Trophoblast cell (in vitro differentiated cells and primary cell): ENCODE measurements around the gene KRT6C.
"Not testable (repeated sequence)": the region's sequence is repeated elsewhere in the genome, so short reads cannot be mapped to it uniquely, and the experiment has no call there.

Source experiments
- DNase-seq, 2 donors: peaks; one replicate each; pipeline ENCODE4 v3.0.0-alpha.2; 2016
- H2AFZ ChIP-seq: 2 replicates; pipeline ENCODE4 v1.6.1; 2013; ENCODE audit warnings: low read length, moderate library complexity, mild to moderate bottlenecking; ENCODE audit not compliant: insufficient read depth, poor library complexity
- H2AK5ac ChIP-seq: 2 replicates; pipeline ENCODE4 v1.6.1; 2013; ENCODE audit warnings: mild to moderate bottlenecking, low read length
- H2BK120ac ChIP-seq: 2 replicates; pipeline ENCODE4 v1.6.1; 2013; ENCODE audit warnings: low read length, mild to moderate bottlenecking, moderate library complexity; ENCODE audit not compliant: insufficient read depth, poor library complexity
- H2BK12ac ChIP-seq: 2 replicates; pipeline ENCODE4 v1.6.1; 2013; ENCODE audit warnings: mild to moderate bottlenecking, low read length, moderate library complexity
- H2BK5ac ChIP-seq: 2 replicates; pipeline ENCODE4 v1.6.1; 2013; ENCODE audit warnings: low read length, low read depth, moderate library complexity, mild to moderate bottlenecking; ENCODE audit not compliant: poor library complexity
- H3K14ac ChIP-seq: 2 replicates; pipeline ENCODE4 v1.6.1; 2013; ENCODE audit warnings: mild to moderate bottlenecking, low read length
- H3K18ac ChIP-seq: 2 replicates; pipeline ENCODE4 v1.6.1; 2013; ENCODE audit warnings: mild to moderate bottlenecking, low read length
- H3K23ac ChIP-seq: 2 replicates; pipeline ENCODE4 v1.6.1; 2013; ENCODE audit warnings: low read length
- H3K27ac ChIP-seq: 2 replicates; pipeline ENCODE4 v1.5.1; 2013; ENCODE audit warnings: low read depth, mild to moderate bottlenecking, inconsistent platforms, low read length, moderate library complexity
- H3K27me3 ChIP-seq: 2 replicates; pipeline ENCODE4 v1.6.1; 2013; ENCODE audit warnings: inconsistent platforms, mild to moderate bottlenecking, low read length, moderate library complexity; ENCODE audit not compliant: insufficient read depth
- H3K36me3 ChIP-seq, 2 experiments: 1 replicate in 1 of 2; 2 replicates in 1 of 2; pipeline ENCODE4 v1.6.1; 2013; ENCODE audit warnings: low read length in 2 of 2, mild to moderate bottlenecking in 2 of 2, moderate library complexity in 1 of 2; ENCODE audit not compliant: insufficient read depth in 2 of 2, control insufficient read depth in 1 of 2
- H3K4ac ChIP-seq: 2 replicates; pipeline ENCODE4 v1.6.1; 2013; ENCODE audit warnings: low read depth, mild to moderate bottlenecking, low read length, moderate library complexity
- H3K4me1 ChIP-seq, 2 experiments: 1 replicate in 1 of 2; 2 replicates in 1 of 2; pipeline ENCODE4 v1.6.1; 2013; ENCODE audit warnings: low read length in 2 of 2, mild to moderate bottlenecking in 2 of 2, moderate library complexity in 1 of 2; ENCODE audit not compliant: insufficient read depth in 2 of 2, control insufficient read depth in 1 of 2
- H3K4me2 ChIP-seq: 2 replicates; pipeline ENCODE4 v1.6.1; 2013; ENCODE audit warnings: inconsistent platforms, mild to moderate bottlenecking, low read length, moderate library complexity
- H3K4me3 ChIP-seq: 2 replicates; pipeline ENCODE4 v1.5.1; 2013; ENCODE audit warnings: mild to moderate bottlenecking, low read depth, low read length, inconsistent platforms
- H3K79me1 ChIP-seq: one replicate; pipeline ENCODE4 v1.6.1; 2013; ENCODE audit warnings: low read length
- H3K79me2 ChIP-seq: 2 replicates; pipeline ENCODE4 v1.6.1; 2013; ENCODE audit warnings: low read length, mild to moderate bottlenecking; ENCODE audit not compliant: control insufficient read depth, insufficient read depth, poor library complexity
- H3K9ac ChIP-seq: 2 replicates; pipeline ENCODE4 v1.6.1; 2013; ENCODE audit warnings: mild to moderate bottlenecking, low read length
- H3K9me3 ChIP-seq: 2 replicates; pipeline ENCODE4 v1.6.1; 2013; ENCODE audit warnings: low read depth, mild to moderate bottlenecking, control low read depth, inconsistent platforms, low read length; ENCODE audit not compliant: insufficient read depth
- H4K12ac ChIP-seq: 2 replicates; pipeline ENCODE4 v1.6.1; 2013; ENCODE audit warnings: low read depth, mild to moderate bottlenecking, low read length, moderate library complexity
- H4K8ac ChIP-seq: 2 replicates; pipeline ENCODE4 v1.6.1; 2013; ENCODE audit warnings: low read depth, mild to moderate bottlenecking, low read length, moderate library complexity
- H4K91ac ChIP-seq: one replicate; pipeline ENCODE4 v1.6.1; 2013; ENCODE audit warnings: low read depth, mild to moderate bottlenecking, low read length, moderate library complexity
- whole genome bisulfite sequencing: extraction: QIAGEN DNeasy Blood & Tissue Kit; methylation state at CpG from one replicate; pipeline ENCODE4 v1.1.7; 2013; ENCODE audit warnings: missing lambda C conversion rate; ENCODE audit not compliant: insufficient read length, insufficient coverage; ENCODE audit errors: extremely low coverage; 5-methylcytosine and 5-hydroxymethylcytosine counted together

The KRT6C gene

DNA sequence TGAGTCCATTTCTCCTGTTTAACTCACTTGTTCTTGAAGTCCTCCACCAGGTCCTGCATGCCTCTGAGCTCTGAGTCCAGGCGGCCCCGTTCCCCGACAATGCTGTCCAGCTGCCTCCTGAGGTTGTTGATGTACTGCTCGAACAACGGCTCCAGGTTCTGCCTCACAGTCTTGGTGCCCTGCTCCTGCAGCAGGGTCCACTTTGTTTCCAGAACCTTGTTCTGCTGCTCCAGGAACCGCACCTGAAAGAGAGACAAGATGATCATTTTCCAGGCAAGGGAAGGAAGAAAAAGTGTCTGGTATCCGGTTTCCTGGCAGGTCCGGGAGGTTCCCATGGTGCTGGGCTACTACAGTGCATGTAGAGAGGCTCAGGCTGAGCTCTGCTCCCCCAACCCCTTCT lies 17.9 kb upstream of the KRT6C start:
- H3K14ac ChIP-seq, H4K8ac ChIP-seq, H2AK5ac ChIP-seq, H3K27me3 ChIP-seq, H3K4ac ChIP-seq, H2AFZ ChIP-seq, H4K12ac ChIP-seq, H3K4me1 ChIP-seq, H3K79me2 ChIP-seq, H3K27ac ChIP-seq, H3K23ac ChIP-seq, H3K36me3 ChIP-seq, H2BK120ac ChIP-seq, H3K4me3 ChIP-seq, H3K9ac ChIP-seq, H4K91ac ChIP-seq, H3K9me3 ChIP-seq, DNase-seq, H3K79me1 ChIP-seq, H2BK5ac ChIP-seq, H2BK12ac ChIP-seq, H3K4me2 ChIP-seq, H3K18ac ChIP-seq: not testable (repeated sequence)
- no CpG with 5 or more reads among the region's 8 CpGs for WGBS

DNA sequence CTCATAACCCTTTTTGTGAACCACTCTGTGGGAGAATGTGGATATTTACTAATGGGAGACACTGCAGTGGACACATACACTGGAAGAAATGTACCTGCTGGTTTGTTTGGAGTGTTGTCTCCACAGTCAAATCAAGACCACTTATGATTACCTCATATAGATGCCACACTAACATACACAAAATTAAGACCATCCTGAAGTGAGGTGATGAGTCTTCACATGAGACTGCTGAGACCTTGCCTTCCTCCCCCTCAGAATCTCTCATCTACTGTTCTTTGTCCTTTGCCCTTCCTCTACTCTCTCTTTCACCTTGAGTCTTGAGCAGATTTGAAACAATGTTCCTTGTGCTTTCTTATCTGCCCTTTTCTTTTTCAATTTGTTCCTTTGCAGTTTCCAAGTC lies 15.1 kb upstream of the KRT6C start:
- Histone ChIP-seq H3K14ac (no peak overlapping the region), H2AK5ac (no peak overlapping the region), H4K91ac (no peak overlapping the region), H3K27ac (no peak overlapping the region), H2BK120ac (no peak overlapping the region), H3K4me3 (no peak overlapping the region), H3K23ac (no peak overlapping the region), H3K9ac (no peak overlapping the region), H3K36me3 (no peaks in the 10 kb centered on the region), H3K79me2 (no peaks in the 10 kb centered on the region), H3K79me1 (no peaks in the 10 kb centered on the region), H3K4ac (no peak overlapping the region), H3K4me2 (no peak overlapping the region), H2BK12ac (no peak overlapping the region), H4K8ac (no peak overlapping the region), H3K27me3 (no peaks in the 10 kb centered on the region), H2BK5ac (no peak overlapping the region), H3K4me1 (no peaks in the 10 kb centered on the region), H2AFZ (no peak overlapping the region), H3K18ac (no peak overlapping the region), H3K9me3 (no peaks in the 10 kb centered on the region), H4K12ac (no peak overlapping the region)
- DNase-seq: no peak

GRCh38 chr12:52487744-52488443 lies 14.3 kb upstream of the KRT6C start:
- not testable (repeated sequence) for H3K4me2 ChIP-seq, H3K4me3 ChIP-seq, H3K23ac ChIP-seq, H4K12ac ChIP-seq, H3K4ac ChIP-seq, H3K4me1 ChIP-seq, DNase-seq, H2AFZ ChIP-seq, H3K9me3 ChIP-seq, H2BK5ac ChIP-seq, H3K14ac ChIP-seq, H3K79me1 ChIP-seq, H3K27me3 ChIP-seq, H3K9ac ChIP-seq, H3K18ac ChIP-seq, H4K8ac ChIP-seq, H3K79me2 ChIP-seq, H4K91ac ChIP-seq, H2BK120ac ChIP-seq, H2AK5ac ChIP-seq, H3K36me3 ChIP-seq, H3K27ac ChIP-seq, H2BK12ac ChIP-seq
- WGBS: no CpG with 5 or more reads among the region's 15 CpGs

DNA sequence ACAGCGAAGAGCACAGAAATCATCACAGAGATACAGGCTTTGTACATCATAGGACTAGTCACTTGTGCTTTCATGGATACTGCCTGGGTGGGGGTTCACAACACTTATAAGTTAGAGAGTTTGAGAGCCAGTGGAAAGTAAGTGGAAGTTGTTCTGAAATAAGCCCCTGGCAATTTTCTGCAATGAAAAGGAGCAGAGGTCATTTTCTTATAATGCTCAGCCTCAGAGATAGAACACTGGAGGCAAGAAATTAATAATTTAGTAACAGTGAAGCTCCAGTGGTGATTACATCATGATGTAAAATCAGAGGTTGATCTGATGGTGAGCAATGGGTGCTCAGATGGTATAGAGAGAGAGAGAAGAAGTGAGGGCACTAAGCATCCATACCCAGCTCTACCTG lies 13.6 kb upstream of the KRT6C start:
- no peak overlapping the region for H3K18ac ChIP-seq
- H3K27ac ChIP-seq: no peak overlapping the region
- H3K79me2 ChIP-seq: no peaks in the 10 kb centered on the region
- H3K4me2 ChIP-seq: no peak overlapping the region
- no peaks in the 10 kb centered on the region for H3K36me3 ChIP-seq
- H3K4me1 ChIP-seq: no peaks in the 10 kb centered on the region
- no peak overlapping the region for H4K91ac ChIP-seq
- H4K12ac ChIP-seq: no peak overlapping the region
- H3K4ac ChIP-seq: no peak overlapping the region
- H2BK12ac ChIP-seq: no peak overlapping the region
- no peak overlapping the region for H3K23ac ChIP-seq
- H2BK5ac ChIP-seq: no peak overlapping the region
- no peak overlapping the region for H4K8ac ChIP-seq
- no peaks in the 10 kb centered on the region for H3K9me3 ChIP-seq
- WGBS: no CpG with 5 or more reads among the region's 1 CpG
- no peak overlapping the region for H2AK5ac ChIP-seq
- no peaks in the 10 kb centered on the region for H3K27me3 ChIP-seq
- H3K4me3 ChIP-seq: no peak overlapping the region
- H3K79me1 ChIP-seq: no peaks in the 10 kb centered on the region
- no peak overlapping the region for H3K14ac ChIP-seq
- H2BK120ac ChIP-seq: no peak overlapping the region
- no peak overlapping the region for H3K9ac ChIP-seq
- H2AFZ ChIP-seq: no peak overlapping the region
- DNase-seq: no peak
